22Rv1 (cell line): ENCODE data around the gene RAB40B.

ENCODE experiments used
- H3K27ac ChIP-seq: fragments of 450-650 bp; 2 replicates; pipeline ENCODE4 v1.5.1; 2017
- ZFX ChIP-seq: fragments of 450-650 bp; IDR thresholded peaks from 2 replicates; pipeline ENCODE4 v1.6.1; 2017; ENCODE audit warnings: antibody characterized with exemption, borderline replicate concordance
- TF ChIP-seq, protein P1 (sequence below): fragments of 450-650 bp; IDR thresholded peaks from 2 replicates; pipeline ENCODE4 v1.5.1; 2017; ENCODE audit warnings: mild to moderate bottlenecking

RAB40B gene

DNA sequence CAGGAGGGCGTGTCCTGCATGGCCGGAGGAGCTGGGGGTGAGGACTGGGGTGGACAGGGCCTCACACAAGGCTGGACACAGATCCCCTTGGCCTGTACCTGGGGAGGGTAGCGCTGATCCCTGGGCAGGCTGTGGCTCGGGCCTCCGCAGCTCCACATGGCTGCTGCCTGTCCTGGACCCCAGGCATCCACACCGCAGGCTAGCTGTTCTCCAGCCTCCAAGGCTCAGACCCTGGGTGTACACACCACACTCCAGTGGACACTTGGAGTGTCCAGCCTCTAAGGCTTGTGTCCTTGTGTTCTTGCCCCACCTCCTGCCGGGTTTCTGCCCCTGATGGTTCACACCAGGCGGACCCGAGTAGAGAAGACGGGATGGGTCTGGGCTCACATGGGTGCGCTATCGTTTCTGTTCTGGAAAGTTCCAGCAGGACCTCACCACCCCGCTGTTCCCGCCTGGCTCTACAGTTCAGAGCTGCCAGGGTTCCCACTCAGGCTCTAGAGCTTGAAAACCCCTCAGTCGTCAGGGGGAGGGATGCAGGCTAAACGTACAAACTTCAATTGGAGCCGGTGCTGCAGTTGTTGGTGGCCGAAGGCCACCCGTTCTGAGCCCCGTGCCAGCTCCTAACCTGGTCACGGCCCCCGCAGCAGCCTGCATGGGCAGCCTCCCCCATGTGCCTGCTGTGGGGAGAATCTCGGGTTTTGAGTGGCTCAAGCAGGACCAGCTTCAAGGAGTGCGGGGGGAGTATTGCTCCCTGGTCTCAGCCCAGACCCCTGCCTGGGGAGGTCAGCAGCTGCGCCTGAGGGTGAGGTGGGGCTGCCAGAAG lies 11.4 kb upstream of the RAB40B start:
- TF ChIP-seq ZFX = no peak
- TF ChIP-seq, protein P1, sequence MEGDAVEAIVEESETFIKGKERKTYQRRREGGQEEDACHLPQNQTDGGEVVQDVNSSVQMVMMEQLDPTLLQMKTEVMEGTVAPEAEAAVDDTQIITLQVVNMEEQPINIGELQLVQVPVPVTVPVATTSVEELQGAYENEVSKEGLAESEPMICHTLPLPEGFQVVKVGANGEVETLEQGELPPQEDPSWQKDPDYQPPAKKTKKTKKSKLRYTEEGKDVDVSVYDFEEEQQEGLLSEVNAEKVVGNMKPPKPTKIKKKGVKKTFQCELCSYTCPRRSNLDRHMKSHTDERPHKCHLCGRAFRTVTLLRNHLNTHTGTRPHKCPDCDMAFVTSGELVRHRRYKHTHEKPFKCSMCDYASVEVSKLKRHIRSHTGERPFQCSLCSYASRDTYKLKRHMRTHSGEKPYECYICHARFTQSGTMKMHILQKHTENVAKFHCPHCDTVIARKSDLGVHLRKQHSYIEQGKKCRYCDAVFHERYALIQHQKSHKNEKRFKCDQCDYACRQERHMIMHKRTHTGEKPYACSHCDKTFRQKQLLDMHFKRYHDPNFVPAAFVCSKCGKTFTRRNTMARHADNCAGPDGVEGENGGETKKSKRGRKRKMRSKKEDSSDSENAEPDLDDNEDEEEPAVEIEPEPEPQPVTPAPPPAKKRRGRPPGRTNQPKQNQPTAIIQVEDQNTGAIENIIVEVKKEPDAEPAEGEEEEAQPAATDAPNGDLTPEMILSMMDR = no peak

DNA sequence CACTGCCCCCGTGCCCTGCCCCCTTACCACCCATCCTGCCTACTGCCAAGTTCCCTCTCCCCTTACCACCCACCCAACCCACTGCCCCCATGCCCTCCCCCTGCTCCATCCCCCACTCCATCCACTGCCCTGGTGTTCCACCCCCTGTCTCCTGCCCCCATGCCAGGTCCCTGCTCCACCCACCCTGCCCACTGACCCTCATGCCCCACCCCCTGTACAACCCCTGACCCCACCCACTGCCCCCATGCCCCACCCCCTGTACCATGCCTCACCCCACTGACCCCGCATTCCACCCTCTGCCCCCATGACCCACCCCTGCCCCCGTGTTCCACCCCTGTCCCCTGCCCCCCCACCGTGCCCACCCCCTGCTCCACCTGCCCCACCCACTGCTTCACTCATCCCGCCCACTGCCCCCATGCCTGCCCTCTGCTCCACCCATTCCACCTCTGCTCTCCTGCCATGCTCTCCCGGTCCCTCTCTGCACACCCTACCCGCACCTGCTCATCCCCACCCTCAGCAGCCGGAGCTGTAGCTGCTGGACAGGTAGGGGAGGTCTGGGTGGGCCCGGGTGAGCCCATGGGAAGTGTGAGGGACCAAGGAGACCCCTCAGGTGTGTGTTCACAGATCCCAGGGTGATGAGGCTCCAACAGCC lies 10.7 kb upstream of the RAB40B start:
- no peak overlapping the region for H3K27ac ChIP-seq
- TF ChIP-seq, protein P1 = no peak
- no peak for TF ChIP-seq ZFX

More for the DNA sequence above, 11.4 kb upstream of the RAB40B start:
- H3K27ac ChIP-seq = no peak overlapping the region

DNA sequence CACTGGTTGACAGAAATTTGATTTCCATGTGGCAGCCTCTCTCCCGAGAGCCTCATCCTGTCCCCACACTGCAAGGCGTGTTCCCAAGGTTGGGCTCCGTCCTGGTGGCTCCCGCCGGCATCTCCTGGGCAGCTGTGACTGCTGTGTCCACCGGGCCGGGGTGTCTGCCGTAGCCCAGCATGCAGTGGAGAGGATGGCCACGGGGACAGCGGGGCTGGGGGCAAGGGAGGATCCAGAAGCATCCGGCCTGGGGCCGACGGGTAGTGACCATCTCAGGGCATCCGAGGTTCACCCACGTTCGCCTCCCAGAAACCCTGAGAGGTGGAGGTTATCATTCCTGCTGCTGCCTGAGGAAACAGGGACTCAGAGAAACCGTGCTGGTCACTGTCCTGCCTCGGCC lies 7.3 kb upstream of the RAB40B start:
- TF ChIP-seq ZFX = no peak
- TF ChIP-seq, protein P1 = no peak
- H3K27ac ChIP-seq = no peak overlapping the region

DNA sequence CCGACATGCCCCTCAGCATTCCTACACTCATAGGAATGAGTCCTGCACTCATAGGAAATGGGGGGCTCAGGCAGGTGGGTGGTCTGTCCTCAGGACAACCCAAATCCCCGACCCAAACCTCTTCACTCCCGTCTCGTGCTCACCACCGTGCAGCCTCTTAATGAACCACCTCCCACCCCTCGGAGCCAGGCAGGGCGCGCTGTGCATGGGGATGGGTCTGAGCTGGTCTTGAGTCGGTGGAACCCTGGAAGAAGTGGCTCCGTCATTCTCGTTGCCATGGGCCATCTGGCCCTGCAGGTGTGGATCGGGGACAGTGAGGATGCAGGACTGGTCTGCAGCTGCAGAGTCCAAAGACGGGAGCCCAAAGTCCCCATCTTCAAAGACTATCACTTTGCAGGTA lies 6.4 kb upstream of the RAB40B start:
- TF ChIP-seq, protein P1 = no peak
- no peak for TF ChIP-seq ZFX

DNA sequence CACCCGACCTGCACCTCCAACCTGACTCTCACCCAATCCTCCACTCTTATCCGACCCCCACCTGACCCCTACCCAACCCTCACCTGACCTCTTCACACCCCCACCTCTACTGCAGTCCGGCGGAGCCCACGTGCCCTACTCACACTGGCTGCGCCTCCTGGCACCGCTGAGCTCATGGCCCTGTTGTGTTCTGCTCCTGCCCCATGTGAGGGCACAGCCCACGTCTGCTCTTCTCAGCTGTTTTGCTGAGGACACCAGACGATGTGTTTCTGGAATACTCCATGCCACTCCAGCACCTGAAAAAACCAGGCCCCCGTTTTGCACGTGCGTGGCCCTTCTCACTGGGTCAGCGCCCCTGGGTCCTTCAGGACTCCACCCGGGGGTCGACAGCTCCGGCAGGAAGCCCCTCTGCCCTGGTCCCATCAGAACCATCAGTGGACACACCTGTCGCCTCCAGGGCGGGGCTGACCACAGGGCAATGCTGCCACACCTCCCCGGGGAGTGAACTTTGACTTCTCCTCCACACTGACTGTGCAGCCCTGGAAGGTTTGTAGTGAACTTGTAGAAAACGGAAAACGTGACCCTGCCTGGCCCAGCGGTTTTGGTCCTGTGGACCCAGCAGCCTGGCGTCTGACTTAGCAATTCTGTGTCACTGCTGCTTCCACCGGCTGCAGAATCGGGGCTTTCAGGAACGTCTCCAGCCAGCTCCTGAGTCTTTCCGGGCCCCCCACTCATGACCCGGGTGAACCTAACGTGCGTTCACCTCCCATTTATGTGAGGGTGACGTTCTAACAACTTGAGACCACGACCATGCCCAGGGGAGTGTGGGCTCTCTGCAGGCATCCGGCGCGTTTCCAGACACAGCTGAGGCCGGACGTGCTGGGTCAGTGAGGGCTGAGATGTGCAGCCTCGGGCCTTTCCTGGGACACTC lies 5.7 kb upstream of the RAB40B start:
- no peak for TF ChIP-seq ZFX
- TF ChIP-seq, protein P1 = no peak
- H3K27ac ChIP-seq = no peak overlapping the region

More for the DNA sequence above, 6.4 kb upstream of the RAB40B start:
- no peak overlapping the region for H3K27ac ChIP-seq

DNA sequence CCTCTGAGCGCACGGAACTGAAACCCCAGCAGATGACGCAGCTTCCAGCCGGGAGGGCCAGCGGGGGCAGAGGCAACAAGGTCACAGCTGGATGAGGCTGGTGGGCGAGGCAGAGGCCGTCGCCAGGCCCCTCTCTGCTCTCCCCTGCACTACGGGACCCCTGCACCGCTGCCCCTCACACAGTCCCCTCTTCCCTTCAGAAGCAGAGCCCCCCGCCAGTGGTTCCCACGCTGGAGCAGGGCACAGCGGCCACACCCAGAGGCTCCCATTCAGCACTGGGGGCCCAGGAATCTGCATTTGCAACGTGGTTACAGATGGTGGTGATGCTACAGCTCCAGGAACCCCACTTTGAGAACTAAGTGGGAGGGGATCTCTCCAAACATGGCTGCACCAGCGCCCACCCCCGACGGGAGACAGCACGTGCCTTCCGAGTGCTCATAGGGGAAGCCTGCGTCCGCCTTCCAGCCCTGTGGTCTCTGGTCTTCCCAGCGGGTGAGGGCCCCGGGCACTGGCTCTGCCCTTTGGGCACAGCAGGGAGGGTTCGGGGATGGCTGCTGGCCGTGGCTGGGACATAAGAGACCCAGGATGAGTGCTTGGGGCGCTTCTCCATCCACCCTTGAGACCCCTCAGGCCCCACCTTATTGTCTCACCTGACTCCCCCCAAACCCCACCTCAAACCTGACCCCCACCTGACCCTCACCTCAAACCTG lies 4.7 kb upstream of the RAB40B start:
- TF ChIP-seq ZFX = no peak
- TF ChIP-seq, protein P1 = no peak
- no peak overlapping the region for H3K27ac ChIP-seq
